ENCODE data around the gene CFAP46. TPM values are rescaled to one million over a fixed set of nuclear protein-coding genes. Genes with fewer than 3 reads are reported as not detected.

CFAP46 gene
- total and polyA plus RNA-seq, 10 donors: 0.03 to 1.1 (median 0.12) TPM; not detected in 2

DNA sequence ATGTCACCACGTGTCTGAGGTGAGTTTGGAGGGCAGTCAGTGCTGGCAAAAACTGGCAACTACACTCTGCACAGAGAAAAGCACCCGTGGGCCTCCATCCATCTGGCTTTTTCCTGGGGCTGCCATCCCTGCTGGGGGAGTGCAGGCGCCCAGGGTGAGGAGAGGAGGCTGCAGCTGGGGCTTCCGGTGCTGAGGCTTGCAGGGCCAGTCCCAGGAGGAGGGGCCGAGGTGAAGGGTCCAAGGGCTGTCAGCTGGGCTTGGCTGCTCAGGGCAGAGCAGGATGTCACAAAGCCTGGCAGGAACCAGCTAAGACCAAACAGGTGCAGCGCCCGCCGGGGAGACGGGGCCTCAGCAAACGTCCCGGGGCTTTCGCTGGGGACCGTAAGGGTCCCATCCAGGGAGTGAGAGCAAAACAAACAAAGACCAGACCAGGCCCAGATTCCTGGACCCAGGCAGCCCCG, 77.2 kb downstream of the CFAP46 start:
- peaks cover 0 to 87% (median 16%) of the 10 kb centered on the region in 7 donors for H3K27me3 ChIP-seq (replicated peaks in 1 of 7)
- TF ChIP-seq POLR2A (IDR thresholded peaks at IDR 0.05): no peak
- TF ChIP-seq, protein P1, sequence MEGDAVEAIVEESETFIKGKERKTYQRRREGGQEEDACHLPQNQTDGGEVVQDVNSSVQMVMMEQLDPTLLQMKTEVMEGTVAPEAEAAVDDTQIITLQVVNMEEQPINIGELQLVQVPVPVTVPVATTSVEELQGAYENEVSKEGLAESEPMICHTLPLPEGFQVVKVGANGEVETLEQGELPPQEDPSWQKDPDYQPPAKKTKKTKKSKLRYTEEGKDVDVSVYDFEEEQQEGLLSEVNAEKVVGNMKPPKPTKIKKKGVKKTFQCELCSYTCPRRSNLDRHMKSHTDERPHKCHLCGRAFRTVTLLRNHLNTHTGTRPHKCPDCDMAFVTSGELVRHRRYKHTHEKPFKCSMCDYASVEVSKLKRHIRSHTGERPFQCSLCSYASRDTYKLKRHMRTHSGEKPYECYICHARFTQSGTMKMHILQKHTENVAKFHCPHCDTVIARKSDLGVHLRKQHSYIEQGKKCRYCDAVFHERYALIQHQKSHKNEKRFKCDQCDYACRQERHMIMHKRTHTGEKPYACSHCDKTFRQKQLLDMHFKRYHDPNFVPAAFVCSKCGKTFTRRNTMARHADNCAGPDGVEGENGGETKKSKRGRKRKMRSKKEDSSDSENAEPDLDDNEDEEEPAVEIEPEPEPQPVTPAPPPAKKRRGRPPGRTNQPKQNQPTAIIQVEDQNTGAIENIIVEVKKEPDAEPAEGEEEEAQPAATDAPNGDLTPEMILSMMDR (IDR thresholded peaks at IDR 0.05 in 8 of 11, conservative IDR thresholded peaks at IDR 0.05 in 3 of 11): no peak
- H3K9me3 ChIP-seq: peaks cover 0 to 3% (median 0%) of the 10 kb centered on the region in 8 donors
- intact Hi-C loops (cut with DNase I; ENCODE audit: low total_unique reads): no loop called here
- H3K4me1 ChIP-seq: peaks cover 0 to 11% (median 5%) of the 10 kb centered on the region in 6 donors
- no peaks in the 10 kb centered on the region for H3K36me3 ChIP-seq
- no peak overlapping the region for H3K27ac ChIP-seq
- WGBS, 5 donors: 14 to 23% (median 17%) methylated on average over 13 to 14 of the region's 14 CpGs
- DNase-seq: peak; percentile 65
- H3K4me3 ChIP-seq: no peak overlapping the region

DNA sequence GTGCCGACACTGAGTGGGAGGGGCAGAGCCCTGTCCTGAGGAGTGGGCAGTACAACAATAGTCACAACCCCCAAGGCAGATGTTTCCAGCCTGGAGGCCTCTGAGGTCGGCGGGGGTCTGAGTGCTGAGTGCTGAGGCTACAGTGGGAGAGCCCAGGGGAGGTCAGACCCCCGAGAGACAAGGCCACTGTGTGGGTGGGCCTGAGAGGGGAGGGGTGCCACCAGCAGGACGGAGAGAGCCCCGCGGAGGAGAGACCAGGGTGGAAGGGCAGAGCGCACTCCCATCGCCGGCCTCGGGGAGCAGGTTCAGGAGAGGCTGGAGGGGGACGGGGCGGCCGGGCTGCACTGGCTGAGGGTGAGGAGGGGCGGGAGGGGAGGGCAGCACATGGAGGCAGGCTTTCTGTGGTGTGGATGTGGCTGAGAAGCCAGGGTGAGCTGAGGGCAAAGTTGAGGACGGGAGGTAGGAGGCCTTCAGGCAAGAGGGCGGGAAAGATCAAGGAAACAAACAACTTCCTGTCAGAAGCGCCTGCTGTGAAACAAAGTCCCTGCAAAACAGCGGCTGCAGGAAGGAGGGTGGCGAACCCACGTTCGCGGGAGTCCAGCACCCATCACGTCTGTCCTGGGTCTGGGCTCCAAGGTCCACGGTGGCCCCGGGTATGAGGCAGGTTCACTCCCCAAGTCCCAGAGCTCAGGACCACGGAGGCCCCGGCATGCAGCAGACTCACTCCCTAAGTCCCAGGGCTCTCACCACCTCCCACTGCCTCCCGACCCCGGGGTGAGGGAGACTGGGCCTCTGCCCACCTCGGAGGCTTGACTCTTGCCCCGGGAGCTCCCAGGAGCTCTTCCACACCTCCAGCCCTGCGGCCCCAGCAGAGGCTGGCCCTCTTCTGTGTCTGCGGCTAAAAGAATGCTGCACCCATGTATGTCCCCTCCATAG, 79.6 kb downstream of the CFAP46 start:
- peak; percentile 63 for DNase-seq
- H3K27me3 ChIP-seq (replicated peaks in 1 of 7): peaks cover 0 to 86% (median 16%) of the 10 kb centered on the region in 7 donors
- intact Hi-C loops (cut with DNase I; ENCODE audit: low total_unique reads): no loop called here
- TF ChIP-seq, protein P1 (IDR thresholded peaks at IDR 0.05 in 8 of 11, conservative IDR thresholded peaks at IDR 0.05 in 3 of 11): no peak
- TF ChIP-seq POLR2A (IDR thresholded peaks at IDR 0.05) (no peak), POLR2AphosphoS5 (IDR thresholded peaks at IDR 0.05) (no peak)
- H3K4me3 ChIP-seq: no peak overlapping the region
- WGBS, 5 donors: 17 to 26% (median 19%) methylated on average over 27 to 34 of the region's 34 CpGs
- peaks cover 0 to 11% (median 5%) of the 10 kb centered on the region in 6 donors for H3K4me1 ChIP-seq
- no peak overlapping the region for H3K27ac ChIP-seq
- no peaks in the 10 kb centered on the region for H3K9me3 ChIP-seq
- H3K36me3 ChIP-seq: no peaks in the 10 kb centered on the region

DNA sequence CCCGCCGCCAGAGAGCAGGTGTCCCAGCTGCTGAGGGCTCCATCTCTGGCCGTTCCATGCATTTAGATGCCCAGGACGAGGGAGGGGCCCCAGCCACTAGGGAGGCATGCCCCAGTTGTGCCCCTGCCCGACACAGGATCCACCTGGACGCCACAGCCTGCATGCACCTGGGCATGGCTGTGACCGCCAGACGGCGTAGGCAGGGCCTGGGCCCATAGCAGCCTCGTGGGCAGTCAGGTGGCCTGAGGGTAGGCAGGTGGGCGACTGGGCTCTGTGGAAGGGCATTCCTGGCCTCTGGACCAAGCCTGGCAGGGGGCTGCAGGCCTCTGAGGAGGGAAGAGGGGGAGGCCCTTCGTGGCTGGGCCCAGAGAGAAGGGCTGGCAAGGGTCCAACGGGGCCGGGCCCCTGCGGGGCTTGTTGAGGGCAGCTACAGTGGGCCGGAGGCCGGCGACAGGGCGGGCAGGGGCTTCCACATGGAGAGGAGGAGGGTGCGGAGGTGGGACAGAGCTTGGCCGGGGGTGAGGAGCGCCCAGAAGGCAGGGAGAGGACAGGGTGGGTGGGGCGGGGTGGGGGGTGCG, 80.4 kb downstream of the CFAP46 start:
- intact Hi-C loops (cut with DNase I; ENCODE audit: low total_unique reads): no loop called here
- Histone ChIP-seq H3K27ac (no peak overlapping the region), H3K4me3 (no peak overlapping the region), H3K4me1 (peaks cover 0 to 11% (median 5%) of the 10 kb centered on the region in 6 donors), H3K27me3 (replicated peaks in 1 of 7) (peaks cover 0 to 87% (median 16%) of the 10 kb centered on the region in 7 donors), H3K36me3 (no peaks in the 10 kb centered on the region), H3K9me3 (peaks cover 0 to 6% (median 1%) of the 10 kb centered on the region in 8 donors)
- peak; percentile 63 for DNase-seq
- TF ChIP-seq POLR2AphosphoS5 (IDR thresholded peaks at IDR 0.05): no peak
- TF ChIP-seq, protein P1 (IDR thresholded peaks at IDR 0.05 in 8 of 11, conservative IDR thresholded peaks at IDR 0.05 in 3 of 11): no peak
- no peak for TF ChIP-seq POLR2A (IDR thresholded peaks at IDR 0.05)
- WGBS, 5 donors: 66 to 87% (median 75%) methylated on average over 15 to 24 of the region's 24 CpGs

Data from spleen (tissue), 11 donors.